GM23338 (cell line): Measurements from ENCODE around the gene EDN2.

Experiments
- CREB1 ChIP-seq: fragments of 250-450 bp; sonication (Bioruptor Pico); IDR thresholded peaks from 2 replicates; pipeline ENCODE4 v1.5.0; 2020; ENCODE audit warnings: low read depth, mild to moderate bottlenecking, moderate library complexity
- EZH2 ChIP-seq: fragments of 200-600 bp; sonication (generic); IDR thresholded peaks from one replicate; pipeline ENCODE4 v1.8.0; 2017; ENCODE audit warnings: antibody characterized with exemption, mild to moderate bottlenecking, low read depth; ENCODE audit not compliant: unreplicated experiment
- EZH2phosphoT487 ChIP-seq: fragments of 200-600 bp; sonication (generic); IDR thresholded peaks from one replicate; pipeline ENCODE4 v1.8.1; 2018; ENCODE audit warnings: antibody characterized with exemption; ENCODE audit not compliant: unreplicated experiment
- JUNB ChIP-seq: IDR thresholded peaks from one replicate; pipeline ENCODE4 v1.6.1; 2016; ENCODE audit warnings: antibody characterized with exemption; ENCODE audit not compliant: unreplicated experiment
- NANOG ChIP-seq: IDR thresholded peaks from 2 replicates; pipeline ENCODE4 v1.6.1; 2016; ENCODE audit warnings: antibody characterized with exemption, borderline replicate concordance
- POLR2AphosphoS5 ChIP-seq: IDR thresholded peaks from 2 replicates; pipeline ENCODE4 v1.6.1; 2016; ENCODE audit warnings: antibody characterized with exemption, low read depth
- REST ChIP-seq: IDR thresholded peaks from one replicate; pipeline ENCODE4 v1.6.1; 2018; ENCODE audit warnings: antibody characterized with exemption; ENCODE audit not compliant: unreplicated experiment
- TF ChIP-seq, protein P1 (sequence below), 2 experiments: fragments of 200-600 bp in 1 of 2; sonication (generic) in 1 of 2; conservative IDR thresholded peaks; 2 replicates each; pipeline versions ENCODE4 v1.5.1 to v1.6.1; 2016 to 2017; ENCODE audit warnings: antibody characterized with exemption in 2 of 2, low read depth in 2 of 2, mild to moderate bottlenecking in 2 of 2, moderate library complexity in 1 of 2

DNA sequence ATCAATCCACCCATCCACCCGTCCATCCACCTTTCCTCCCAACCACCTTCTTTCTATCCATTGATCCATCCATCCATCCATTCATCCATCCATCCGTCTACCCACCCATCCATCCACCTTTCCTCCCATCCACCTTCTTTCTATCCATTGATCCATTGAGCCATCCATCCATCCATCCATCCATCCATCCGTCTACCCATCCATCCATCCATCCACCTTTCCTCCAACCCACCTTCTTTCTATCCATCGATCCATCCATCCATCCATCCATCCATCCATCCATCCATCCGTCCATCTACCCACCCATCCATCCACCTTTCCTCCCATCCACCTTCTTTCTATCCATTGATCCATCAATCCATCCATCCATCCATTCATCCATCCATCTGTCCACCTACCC, 5.1 kb upstream of the EDN2 start:
- TF ChIP-seq, protein P1, sequence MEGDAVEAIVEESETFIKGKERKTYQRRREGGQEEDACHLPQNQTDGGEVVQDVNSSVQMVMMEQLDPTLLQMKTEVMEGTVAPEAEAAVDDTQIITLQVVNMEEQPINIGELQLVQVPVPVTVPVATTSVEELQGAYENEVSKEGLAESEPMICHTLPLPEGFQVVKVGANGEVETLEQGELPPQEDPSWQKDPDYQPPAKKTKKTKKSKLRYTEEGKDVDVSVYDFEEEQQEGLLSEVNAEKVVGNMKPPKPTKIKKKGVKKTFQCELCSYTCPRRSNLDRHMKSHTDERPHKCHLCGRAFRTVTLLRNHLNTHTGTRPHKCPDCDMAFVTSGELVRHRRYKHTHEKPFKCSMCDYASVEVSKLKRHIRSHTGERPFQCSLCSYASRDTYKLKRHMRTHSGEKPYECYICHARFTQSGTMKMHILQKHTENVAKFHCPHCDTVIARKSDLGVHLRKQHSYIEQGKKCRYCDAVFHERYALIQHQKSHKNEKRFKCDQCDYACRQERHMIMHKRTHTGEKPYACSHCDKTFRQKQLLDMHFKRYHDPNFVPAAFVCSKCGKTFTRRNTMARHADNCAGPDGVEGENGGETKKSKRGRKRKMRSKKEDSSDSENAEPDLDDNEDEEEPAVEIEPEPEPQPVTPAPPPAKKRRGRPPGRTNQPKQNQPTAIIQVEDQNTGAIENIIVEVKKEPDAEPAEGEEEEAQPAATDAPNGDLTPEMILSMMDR (conservative IDR thresholded peaks at IDR 0.05; ENCODE audit: low read depth in 2 of 2), result no peak
- TF ChIP-seq EZH2phosphoT487 (no peak), REST (no peak), POLR2AphosphoS5 (no peak), CREB1 (no peak), EZH2 (no peak), JUNB (no peak), NANOG (no peak)
